Measurements from ENCODE around the gene TOP2A.

TOP2A gene

GRCh38 chr17:40356990-40357881 lies 60.5 kb downstream of the TOP2A start:
- DNase-seq: no peak

- DNase-seq: no peak
Observed at GRCh38 chr17:40355804-40356758, 61.6 kb downstream of the TOP2A start.

GRCh38 chr17:40355123-40355803 lies 62.4 kb downstream of the TOP2A start:
- no peak for DNase-seq

GRCh38 chr17:40354221-40355122 lies 63.2 kb downstream of the TOP2A start:
- no peak for DNase-seq

- DNase-seq: no peak
Observed at GRCh38 chr17:40352779-40353394, 64.8 kb downstream of the TOP2A start.

GRCh38 chr17:40352237-40352778 lies 65.4 kb downstream of the TOP2A start:
- no peak for DNase-seq

- DNase-seq: no peak
Observed at GRCh38 chr17:40351359-40352236, 66.1 kb downstream of the TOP2A start.

GRCh38 chr17:40350689-40351358 lies 66.9 kb downstream of the TOP2A start:
- no peak for DNase-seq

GRCh38 chr17:40349895-40350688 lies 67.6 kb downstream of the TOP2A start:
- DNase-seq: no peak

- DNase-seq: no peak
Observed at GRCh38 chr17:40349477-40349894, 68.2 kb downstream of the TOP2A start.

- no peak for DNase-seq
Observed at GRCh38 chr17:40348562-40349476, 68.9 kb downstream of the TOP2A start.

GRCh38 chr17:40348136-40348504 lies 69.6 kb downstream of the TOP2A start:
- DNase-seq: no peak

- DNase-seq: no peak
Observed at GRCh38 chr17:40347319-40348135, 70.2 kb downstream of the TOP2A start.

GRCh38 chr17:40346765-40347158 lies 70.9 kb downstream of the TOP2A start:
- DNase-seq: no peak

GRCh38 chr17:40345994-40346764 lies 71.5 kb downstream of the TOP2A start:
- DNase-seq: no peak
